H1 (cell line): Measurements from ENCODE around the gene ITGA6. TPM values are rescaled to one million over a fixed set of nuclear protein-coding genes. Genes with fewer than 3 reads are reported as not detected.
A peak's percentile ranks its signal among the peaks of the same experiment; 100 is the strongest.

ENCODE experiments used
- CTCF ChIA-PET: fragments of 300-600 bp; sonication (Branson Sonifier 250); formaldehyde crosslinking; loops from one replicate; lab custom pipeline; 2021; ENCODE audit not compliant: partially characterized antibody; lab: Charles Lee
- POLR2A ChIA-PET: fragments of 300-600 bp; sonication (Branson Sonifier 250); formaldehyde crosslinking; loops from one replicate; lab custom pipeline; 2021; ENCODE audit warnings: inconsistent platforms; ENCODE audit not compliant: partially characterized antibody; lab: Charles Lee
- DNase-seq, 2 experiments: peaks; one replicate each; pipeline versions ENCODE4 v3.0.0 to v3.0.0-alpha.2; 2010 to 2022; ENCODE audit warnings: low spot score in 2 of 2, low read depth in 1 of 2, mixed read lengths in 1 of 2
- FAIRE-seq: peaks from 2 replicates; lab custom pipeline; 2011; peaks lifted over from hg19 to GRCh38; lab: Jason Lieb, UNC
- H2AFZ ChIP-seq: 2 replicates; pipeline ENCODE4 v1.8.1; 2012; ENCODE audit warnings: low read length, inconsistent platforms
- H2AK5ac ChIP-seq: 2 replicates; pipeline ENCODE4 v1.6.1; 2013; ENCODE audit warnings: low read depth, low read length
- H2BK120ac ChIP-seq: replicated peaks from 2 replicates; pipeline ENCODE3; 2013; ENCODE audit warnings: low read depth, low read length, inconsistent platforms
- H2BK12ac ChIP-seq: 2 replicates; pipeline ENCODE4 v1.6.1; 2013; ENCODE audit warnings: low read depth, low read length
- H2BK15ac ChIP-seq: 2 replicates; pipeline ENCODE4 v1.6.1; 2013; ENCODE audit warnings: low read length
- H2BK20ac ChIP-seq: 2 replicates; pipeline ENCODE4 v1.6.1; 2013; ENCODE audit warnings: low read length
- H2BK5ac ChIP-seq: 2 replicates; pipeline ENCODE4 v1.6.1; 2013; ENCODE audit warnings: low read depth, low read length
- H3K14ac ChIP-seq: 2 replicates; pipeline ENCODE4 v1.6.1; 2013; ENCODE audit warnings: inconsistent platforms; ENCODE audit not compliant: insufficient read length
- H3K18ac ChIP-seq: 2 replicates; pipeline ENCODE4 v1.6.1; 2013; ENCODE audit warnings: low read length; ENCODE audit errors: extremely low read depth
- H3K23ac ChIP-seq: 2 replicates; pipeline ENCODE4 v1.6.1; 2013; ENCODE audit warnings: inconsistent platforms; ENCODE audit not compliant: insufficient read length
- H3K23me2 ChIP-seq: 2 replicates; pipeline ENCODE4 v1.6.1; 2013; ENCODE audit warnings: low read depth, low read length
- H3K27ac ChIP-seq: 2 replicates; pipeline ENCODE4 v1.6.1; 2011; ENCODE audit warnings: low read depth, low read length, inconsistent platforms
- H3K27me3 ChIP-seq, 4 experiments: replicated peaks in 1 of 4; 1 replicate in 1 of 4; 2 replicates in 3 of 4; pipeline versions ENCODE4 v1.6.1 to v1.8.1; 2011 to 2013; ENCODE audit warnings: low read length in 3 of 4, mild to moderate bottlenecking in 3 of 4, inconsistent platforms in 2 of 4, mixed read lengths in 2 of 4, moderate library complexity in 1 of 4; ENCODE audit not compliant: control insufficient read depth in 3 of 4, insufficient read depth in 3 of 4; ENCODE audit errors: extremely low read depth in 1 of 4
- H3K36me3 ChIP-seq, 4 experiments: 2 replicates each; pipeline versions ENCODE4 v1.6.1 to v1.8.1; 2011 to 2013; ENCODE audit warnings: mild to moderate bottlenecking in 4 of 4, low read length in 3 of 4, moderate library complexity in 2 of 4, control low read depth in 1 of 4, inconsistent platforms in 1 of 4; ENCODE audit not compliant: insufficient read depth in 4 of 4, control insufficient read depth in 2 of 4
- H3K4ac ChIP-seq: replicated peaks from 2 replicates; pipeline ENCODE3; 2013; ENCODE audit warnings: low read length, low read depth, mixed read lengths, inconsistent platforms; ENCODE audit not compliant: insufficient read length
- H3K4me1 ChIP-seq, 4 experiments: replicated peaks in 1 of 4; 1 replicate in 1 of 4; 2 replicates in 3 of 4; pipeline versions ENCODE4 v1.6.1 to v1.8.1; 2011 to 2013; ENCODE audit warnings: low read length in 3 of 4, inconsistent platforms in 2 of 4, mixed read lengths in 1 of 4; ENCODE audit not compliant: insufficient read depth in 4 of 4, control insufficient read depth in 3 of 4
- H3K4me2 ChIP-seq, 2 experiments: 2 replicates each; pipeline versions ENCODE4 v1.6.1 to v1.8.1; 2011 to 2013; ENCODE audit warnings: low read depth in 2 of 2, low read length in 2 of 2, control low read depth in 1 of 2, inconsistent platforms in 1 of 2, mild to moderate bottlenecking in 1 of 2; ENCODE audit not compliant: insufficient read depth in 1 of 2
- H3K4me3 ChIP-seq, 4 experiments: fragments of 200-600, 300-600 bp in 1 of 4; sonication (generic), shearing (Covaris generic), sonication (Bioruptor Twin) in 1 of 4; 2 replicates each; pipeline versions ENCODE4 v1.5.1 to v1.8.1; 2011 to 2016; ENCODE audit warnings: low read length in 4 of 4, low read depth in 3 of 4, control low read depth in 2 of 4, inconsistent platforms in 2 of 4, mild to moderate bottlenecking in 2 of 4, mixed read lengths in 1 of 4, moderate library complexity in 1 of 4; ENCODE audit not compliant: insufficient read depth in 2 of 4; ENCODE audit errors: extremely low read depth in 1 of 4
- H3K56ac ChIP-seq: replicated peaks from 2 replicates; pipeline ENCODE3; 2013; ENCODE audit warnings: low read depth, mild to moderate bottlenecking, mixed read lengths, low read length, inconsistent platforms; ENCODE audit not compliant: insufficient read length
- H3K79me1 ChIP-seq: 2 replicates; pipeline ENCODE4 v1.6.1; 2013; ENCODE audit warnings: low read depth, low read length, control low read depth
- H3K79me2 ChIP-seq, 2 experiments: 2 replicates each; pipeline versions ENCODE4 v1.6.1 to v1.8.1; 2012 to 2013; ENCODE audit warnings: low read length in 2 of 2, mild to moderate bottlenecking in 2 of 2, inconsistent platforms in 1 of 2; ENCODE audit not compliant: insufficient read depth in 2 of 2, control insufficient read depth in 1 of 2
- H3K9ac ChIP-seq, 4 experiments: replicated peaks in 1 of 4; 1 replicate in 1 of 4; 2 replicates in 3 of 4; pipeline versions ENCODE4 v1.6.1 to v1.8.1; 2011 to 2013; ENCODE audit warnings: low read depth in 3 of 4, low read length in 3 of 4, control low read depth in 2 of 4, mild to moderate bottlenecking in 2 of 4, moderate library complexity in 2 of 4, inconsistent platforms in 1 of 4; ENCODE audit errors: extremely low read depth in 1 of 4
- H3K9me3 ChIP-seq, 2 experiments: 2 replicates each; pipeline versions ENCODE4 v1.6.1 to v1.8.1; 2012 to 2013; ENCODE audit warnings: mild to moderate bottlenecking in 2 of 2, moderate library complexity in 2 of 2, control low read depth in 1 of 2, inconsistent platforms in 1 of 2, low read depth in 1 of 2, low read length in 1 of 2, mixed read lengths in 1 of 2; ENCODE audit not compliant: insufficient read depth in 2 of 2
- H4K20me1 ChIP-seq, 2 experiments: replicated peaks in 1 of 2; 2 replicates each; pipeline versions ENCODE3 to v1.8.1; 2011 to 2013; ENCODE audit warnings: inconsistent platforms in 2 of 2, low read length in 2 of 2, mild to moderate bottlenecking in 1 of 2; ENCODE audit not compliant: insufficient read depth in 2 of 2, control insufficient read depth in 1 of 2
- H4K5ac ChIP-seq: 2 replicates; pipeline ENCODE4 v1.6.1; 2013; ENCODE audit warnings: low read length, low read depth, mixed read lengths, inconsistent platforms; ENCODE audit not compliant: insufficient read length
- H4K8ac ChIP-seq: 2 replicates; pipeline ENCODE4 v1.8.0; 2013; ENCODE audit warnings: mild to moderate bottlenecking, moderate library complexity, low read length, inconsistent platforms; ENCODE audit not compliant: insufficient read depth; ENCODE audit errors: extremely low read depth
- H4K91ac ChIP-seq: replicated peaks from 2 replicates; pipeline ENCODE3; 2013; ENCODE audit warnings: low read length, mixed read lengths, inconsistent platforms; ENCODE audit not compliant: insufficient read length
- HDAC6 ChIP-seq: IDR thresholded peaks from one replicate; pipeline ENCODE4 v1.7.1; 2012; ENCODE audit warnings: low read depth, mild to moderate bottlenecking, inconsistent platforms, low read length, moderate library complexity
- POLR2A ChIP-seq, 2 experiments: IDR thresholded peaks; 1 replicate in 1 of 2; 2 replicates in 1 of 2; pipeline ENCODE4 v1.6.1; 2011; ENCODE audit warnings: low read depth in 2 of 2, low read length in 2 of 2, mild to moderate bottlenecking in 2 of 2; ENCODE audit errors: control extremely low read depth in 1 of 2
- RFX5 ChIP-seq: IDR thresholded peaks from 2 replicates; pipeline ENCODE4 v1.6.1; 2011; ENCODE audit warnings: low read depth, low read length, improper control_type of control experiment, borderline replicate concordance
- SIN3A ChIP-seq, 2 experiments: IDR thresholded peaks in 1 of 2; conservative IDR thresholded peaks in 1 of 2; 2 replicates each; pipeline ENCODE4 v1.6.1; 2011 to 2012; ENCODE audit warnings: low read length in 2 of 2, improper control_type of control experiment in 1 of 2, low read depth in 1 of 2, mild to moderate bottlenecking in 1 of 2
- TEAD4 ChIP-seq: IDR thresholded peaks from 2 replicates; pipeline ENCODE4 v1.6.1; 2012; ENCODE audit warnings: low read depth, low read length, inconsistent platforms, mixed read lengths
- ZNF274 ChIP-seq: IDR thresholded peaks from 2 replicates; pipeline ENCODE4 v1.7.0; 2012; ENCODE audit warnings: low read length, borderline replicate concordance; ENCODE audit errors: extremely low read depth
- WGBS, 2 experiments: shearing (Covaris generic) in 1 of 2; methylation state at CpG; one replicate each; pipeline versions ENCODE4 v1.1.6 to v1.1.7; 2013 to 2015; ENCODE audit warnings: low lambda C conversion rate in 2 of 2, mixed read lengths in 2 of 2, inconsistent platforms in 1 of 2, low coverage in 1 of 2, missing lambda C conversion rate in 1 of 2; ENCODE audit not compliant: insufficient replicate concordance in 2 of 2, insufficient coverage in 1 of 2, insufficient read length in 1 of 2; ENCODE audit errors: extremely low coverage in 1 of 2, missing lambda C conversion rate in 1 of 2; 5-methylcytosine and 5-hydroxymethylcytosine counted together
- polyA plus RNA-seq, 7 experiments: library from polyadenylated mRNA; depleted of rRNA in 3 of 7; stranded (reverse) in 5 of 7; unstranded in 2 of 7; fragments of >200 nt in 5 of 7; fragments of 200-250 nt in 2 of 7; gene quantifications; 1 replicate in 5 of 7; 2 replicates in 1 of 7; 4 replicates in 1 of 7; pipeline versions ENCODE4 v1.2.1 to v1.2.3, GENCODE V29; 2011 to 2013; ENCODE audit warnings: missing spikeins in 2 of 7, mixed read lengths in 2 of 7
- total RNA-seq: library from RNA; stranded (reverse); fragmentation: NEBNext Ultra II Directional; extraction: Animal tissue kit (Norgen Biotek cat#: 25700); gene quantifications from 2 replicates; pipeline ENCODE4 v1.2.1, GENCODE V29; 2021
- TF ChIP-seq, protein P1 (sequence below): IDR thresholded peaks from 2 replicates; pipeline ENCODE4 v1.6.1; 2011; ENCODE audit warnings: low read depth, mild to moderate bottlenecking, low read length; ENCODE audit not compliant: insufficient read depth

The ITGA6 gene
- total and polyA plus RNA-seq, 2 of the 8 experiments (the other 6 are each of a cell fraction or from before 2014, with no cell fraction given), result 26.9 to 118 TPM

DNA sequence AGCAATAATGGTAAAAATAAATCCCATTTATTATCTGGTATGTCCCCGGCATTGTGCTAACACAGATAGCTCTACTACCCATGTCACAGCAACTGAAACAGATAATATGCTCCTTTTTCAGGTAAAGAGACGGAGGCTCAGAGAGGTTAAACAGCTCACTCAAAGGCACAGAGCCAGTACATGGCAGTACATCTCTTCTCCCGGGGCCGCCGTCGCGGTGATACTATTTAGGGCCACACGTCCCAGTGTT, 127.8 kb downstream of the ITGA6 start:
- Histone ChIP-seq H3K27me3 (no peaks in the 10 kb centered on the region), H3K79me1 (peaks cover 3% of the 10 kb centered on the region; the same call in 1 of the 2 replicates), H2BK15ac (0 out of 2 replicates have a peak overlapping the region, but pooled peaks have one; percentile 88), H3K4me3 (peak overlapping the region; percentile 71 to 87 (median 80)), H3K79me2 (peaks cover 4 to 39% of the 10 kb centered on the region in 2 experiments; a peak in 2 of 4 replicates)
- TF ChIP-seq SIN3A (conservative IDR thresholded peaks at IDR 0.05 in 1 of 2, IDR thresholded peaks at IDR 0.05 in 1 of 2; ENCODE audit: low read depth in 1 of 2, low read length in 2 of 2) (no peak), RFX5 (no peak), POLR2A (IDR thresholded peaks at IDR 0.05; ENCODE audit: control extremely low read depth in 1 of 2, low read depth in 2 of 2, low read length in 2 of 2) (no peak), HDAC6 (no peak), ZNF274 (no peak), TEAD4 (no peak)
- TF ChIP-seq, protein P1, sequence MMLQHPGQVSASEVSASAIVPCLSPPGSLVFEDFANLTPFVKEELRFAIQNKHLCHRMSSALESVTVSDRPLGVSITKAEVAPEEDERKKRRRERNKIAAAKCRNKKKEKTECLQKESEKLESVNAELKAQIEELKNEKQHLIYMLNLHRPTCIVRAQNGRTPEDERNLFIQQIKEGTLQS, result no peak
- TF ChIP-seq, all 59 proteins: peak for 0
- peak overlapping the region; percentile 91; the same call in 1 of the 2 replicates for H2BK5ac ChIP-seq
- peaks cover 11% of the 10 kb centered on the region for H3K23me2 ChIP-seq
- no peaks in the 10 kb centered on the region for H3K9me3 ChIP-seq
- H3K56ac ChIP-seq, result peak overlapping the region; percentile 75
- peaks cover 6 to 25% (median 18%) of the 10 kb centered on the region in 4 experiments; a peak in 6 of 7 replicates for H3K4me1 ChIP-seq
- DNase-seq, result no peak
- POLR2A ChIA-PET, result interaction anchor here (0.6 to 2.4 kb wide), 8 partner anchors 9 to 120 kb away, joined by 3 to 8 read pairs (median 5); no protein-coding TSS in a partner anchor
- H2BK12ac ChIP-seq, result peak overlapping the region; percentile 95; the same call in 1 of the 2 replicates
- H3K23ac ChIP-seq, result no peak overlapping the region
- H3K4me2 ChIP-seq, result peak overlapping the region; percentile 73 to 87
- H3K27ac ChIP-seq, result peak overlapping the region; percentile 94; the same call in 1 of the 2 replicates
- H4K91ac ChIP-seq, result peak overlapping the region; percentile 91
- no peak overlapping the region for H2BK20ac ChIP-seq
- no peak overlapping the region for H3K4ac ChIP-seq
- no peak overlapping the region for H3K14ac ChIP-seq
- no peak overlapping the region for H2AK5ac ChIP-seq
- peak overlapping the region; percentile 94 for H2AFZ ChIP-seq
- 24% methylated on average over 8 of the region's 8 CpGs; no CpG with 5 or more reads in 1 of the 2 experiments for WGBS, 2 experiments
- H2BK120ac ChIP-seq, result no peak overlapping the region
- H4K5ac ChIP-seq, result peak overlapping the region; percentile 75
- CTCF ChIA-PET, result no interaction called here
- H4K8ac ChIP-seq, result peak overlapping the region; percentile 81; the same call in 1 of the 2 replicates
- peak overlapping the region; percentile 100 for H3K18ac ChIP-seq
- H4K20me1 ChIP-seq, result no peaks in the 10 kb centered on the region
- H3K36me3 ChIP-seq, result peaks cover 0 to 7% (median 2%) of the 10 kb centered on the region in 4 experiments; a peak in 2 of 8 replicates
- no peak for FAIRE-seq
- peak overlapping the region; percentile 74 to 95 (median 91) for H3K9ac ChIP-seq
